WTC11 (cell line): Measurements from ENCODE around the gene SNRPD2.

Source experiments
- CTCF ChIP-seq: fragments of 200-600 bp; IDR thresholded peaks from 2 replicates; pipeline ENCODE4 v1.8.0; 2022; ENCODE audit warnings: antibody characterized with exemption
- EMX1 ChIP-seq: fragments of 250-450 bp; sonication (Bioruptor Pico); IDR thresholded peaks from 2 replicates; pipeline ENCODE4 v1.8.0; 2021; ENCODE audit warnings: mild to moderate bottlenecking
- ESRRA ChIP-seq: sonication (generic); formaldehyde crosslinking; IDR thresholded peaks from 2 replicates; pipeline ENCODE4 v1.8.1; 2022; ENCODE audit warnings: mild to moderate bottlenecking, missing genetic modification reagents, borderline replicate concordance
- ZNF138 ChIP-seq: sonication (generic); formaldehyde crosslinking; conservative IDR thresholded peaks from 2 replicates; pipeline ENCODE4 v1.8.1; 2022; ENCODE audit warnings: mild to moderate bottlenecking, moderate library complexity, missing genetic modification reagents
- TF ChIP-seq, protein P1 (sequence below): sonication (generic); formaldehyde crosslinking; IDR thresholded peaks from 2 replicates; pipeline ENCODE4 v1.8.1; 2023; ENCODE audit warnings: mild to moderate bottlenecking, moderate library complexity, missing genetic modification reagents

DNA sequence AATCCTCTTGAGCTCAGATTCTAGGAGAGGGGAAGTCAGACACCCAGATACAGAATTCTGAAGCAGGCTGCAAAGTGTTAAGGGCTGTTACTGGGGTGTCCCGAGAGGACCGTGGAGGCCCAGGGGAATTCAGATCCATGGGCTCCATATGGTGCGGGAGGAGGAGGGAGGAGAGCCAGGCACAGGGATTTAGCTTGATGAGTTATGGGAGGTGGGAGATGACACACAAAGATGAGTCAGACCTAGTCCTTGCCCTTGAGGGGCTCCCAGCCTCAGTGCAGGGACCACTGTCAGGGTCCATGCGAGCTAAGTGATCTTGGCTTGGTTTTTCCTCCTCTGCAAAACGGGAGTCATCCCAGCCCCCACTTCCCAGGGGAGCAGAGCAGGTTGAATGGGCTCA lies 38.1 kb downstream of the SNRPD2 start:
- no peak for TF ChIP-seq CTCF
- TF ChIP-seq ESRRA = no peak
- TF ChIP-seq EMX1 (CRISPR knock-in tag) = no peak
- TF ChIP-seq ZNF138 = no peak
- TF ChIP-seq, protein P1, sequence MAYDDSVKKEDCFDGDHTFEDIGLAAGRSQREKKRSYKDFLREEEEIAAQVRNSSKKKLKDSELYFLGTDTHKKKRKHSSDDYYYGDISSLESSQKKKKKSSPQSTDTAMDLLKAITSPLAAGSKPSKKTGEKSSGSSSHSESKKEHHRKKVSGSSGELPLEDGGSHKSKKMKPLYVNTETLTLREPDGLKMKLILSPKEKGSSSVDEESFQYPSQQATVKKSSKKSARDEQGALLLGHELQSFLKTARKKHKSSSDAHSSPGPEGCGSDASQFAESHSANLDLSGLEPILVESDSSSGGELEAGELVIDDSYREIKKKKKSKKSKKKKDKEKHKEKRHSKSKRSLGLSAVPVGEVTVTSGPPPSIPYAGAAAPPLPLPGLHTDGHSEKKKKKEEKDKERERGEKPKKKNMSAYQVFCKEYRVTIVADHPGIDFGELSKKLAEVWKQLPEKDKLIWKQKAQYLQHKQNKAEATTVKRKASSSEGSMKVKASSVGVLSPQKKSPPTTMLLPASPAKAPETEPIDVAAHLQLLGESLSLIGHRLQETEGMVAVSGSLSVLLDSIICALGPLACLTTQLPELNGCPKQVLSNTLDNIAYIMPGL (CRISPR knock-in tag) = no peak
